Measurements from ENCODE around the gene SGO1. TPM values are rescaled to one million over a fixed set of nuclear protein-coding genes. Genes with fewer than 3 reads are reported as not detected.

SGO1 gene
- total and polyA plus RNA-seq, 4 donors, result 0.44 to 1.0 (median 0.83) TPM

GRCh38 chr3:20128358-20128757, 57.6 kb downstream of the SGO1 start:
- Histone ChIP-seq H3K9ac (ENCODE audit: insufficient read depth in 1 of 2, low read length in 2 of 2) (no peak overlapping the region), H3K27me3 (ENCODE audit: control insufficient read depth in 3 of 3, insufficient read depth in 3 of 3, low read length in 2 of 3) (no peaks in the 10 kb centered on the region), H3K4me3 (no peak overlapping the region), H3K36me3 (ENCODE audit: control insufficient read depth in 4 of 4, insufficient read depth in 4 of 4, low read length in 4 of 4) (peaks cover 12 to 20% (median 14%) of the 10 kb centered on the region in 4 donors), H3K9me3 (ENCODE audit: control insufficient read depth in 4 of 4, insufficient read depth in 3 of 4, low read length in 3 of 4) (no peaks in the 10 kb centered on the region), H3K4me1 (ENCODE audit: control insufficient read depth in 5 of 5, insufficient read depth in 5 of 5, low read length in 5 of 5) (peaks cover 0 to 7% (median 0%) of the 10 kb centered on the region in 5 donors), H3K27ac (ENCODE audit: low read depth in 1 of 2, low read length in 1 of 2) (no peak overlapping the region)
- WGBS, 2 donors, result 81 to 89% methylated on average over 2 of the region's 2 CpGs
- DNase-seq, result no peak
- ATAC-seq (ENCODE audit: insufficient read depth, low FRiP score), result no peak
- no peak for TF ChIP-seq CTCF (IDR thresholded peaks at IDR 0.05; ENCODE audit: control extremely low read depth, extremely low read depth)

- Histone ChIP-seq H3K9ac (ENCODE audit: insufficient read depth in 1 of 2, low read length in 2 of 2) (no peak overlapping the region), H3K27me3 (ENCODE audit: control insufficient read depth in 3 of 3, insufficient read depth in 3 of 3, low read length in 2 of 3) (no peaks in the 10 kb centered on the region), H3K4me3 (no peak overlapping the region), H3K36me3 (ENCODE audit: control insufficient read depth in 4 of 4, insufficient read depth in 4 of 4, low read length in 4 of 4) (peaks cover 16 to 34% (median 20%) of the 10 kb centered on the region in 4 donors), H3K9me3 (ENCODE audit: control insufficient read depth in 4 of 4, insufficient read depth in 3 of 4, low read length in 3 of 4) (no peaks in the 10 kb centered on the region), H3K4me1 (ENCODE audit: control insufficient read depth in 5 of 5, insufficient read depth in 5 of 5, low read length in 5 of 5) (peaks cover 0 to 7% (median 0%) of the 10 kb centered on the region in 5 donors), H3K27ac (ENCODE audit: low read depth in 1 of 2, low read length in 1 of 2) (no peak overlapping the region)
- TF ChIP-seq CTCF (IDR thresholded peaks at IDR 0.05; ENCODE audit: control extremely low read depth, extremely low read depth), result no peak
- WGBS, 2 donors, result 56 to 75% methylated on average over 10 of the region's 10 CpGs
- DNase-seq (peak in 1 of 3 donors; percentile 14), ATAC-seq (ENCODE audit: insufficient read depth, low FRiP score) (no peak)
These were observed 60.1 kb downstream of the SGO1 start for GRCh38 chr3:20125897-20126296.

- 91 to 98% methylated on average over 4 of the region's 4 CpGs for WGBS, 2 donors
- DNase-seq, result no peak
- no peaks in the 10 kb centered on the region for H3K27me3 ChIP-seq (ENCODE audit: control insufficient read depth in 3 of 3, insufficient read depth in 3 of 3, low read length in 2 of 3)
- ATAC-seq (ENCODE audit: insufficient read depth, low FRiP score), result no peak
- H3K4me1 ChIP-seq (ENCODE audit: control insufficient read depth in 5 of 5, insufficient read depth in 5 of 5, low read length in 5 of 5), result peaks cover 0 to 4% (median 0%) of the 10 kb centered on the region in 5 donors
- H3K9me3 ChIP-seq (ENCODE audit: control insufficient read depth in 4 of 4, insufficient read depth in 3 of 4, low read length in 3 of 4), result peaks cover 0 to under 1% (median 0%) of the 10 kb centered on the region in 4 donors
- TF ChIP-seq CTCF (IDR thresholded peaks at IDR 0.05; ENCODE audit: control extremely low read depth, extremely low read depth), result no peak
- no peak overlapping the region for H3K27ac ChIP-seq (ENCODE audit: low read depth in 1 of 2, low read length in 1 of 2)
- H3K36me3 ChIP-seq (ENCODE audit: control insufficient read depth in 4 of 4, insufficient read depth in 4 of 4, low read length in 4 of 4), result peaks cover 17 to 37% (median 23%) of the 10 kb centered on the region in 4 donors
- no peak overlapping the region for H3K4me3 ChIP-seq
- H3K9ac ChIP-seq (ENCODE audit: insufficient read depth in 1 of 2, low read length in 2 of 2), result no peak overlapping the region
These were observed 60.7 kb downstream of the SGO1 start for GRCh38 chr3:20125289-20125688.

- H3K36me3 ChIP-seq (ENCODE audit: control insufficient read depth in 4 of 4, insufficient read depth in 4 of 4, low read length in 4 of 4), result peaks cover 18 to 42% (median 24%) of the 10 kb centered on the region in 4 donors
- DNase-seq, result no peak
- H3K9ac ChIP-seq (ENCODE audit: insufficient read depth in 1 of 2, low read length in 2 of 2), result no peak overlapping the region
- 92 to 95% methylated on average over 2 of the region's 2 CpGs for WGBS, 2 donors
- no peaks in the 10 kb centered on the region for H3K27me3 ChIP-seq (ENCODE audit: control insufficient read depth in 3 of 3, insufficient read depth in 3 of 3, low read length in 2 of 3)
- TF ChIP-seq CTCF (IDR thresholded peaks at IDR 0.05; ENCODE audit: control extremely low read depth, extremely low read depth), result no peak
- H3K9me3 ChIP-seq (ENCODE audit: control insufficient read depth in 4 of 4, insufficient read depth in 3 of 4, low read length in 3 of 4), result peaks cover 0 to 2% (median 0%) of the 10 kb centered on the region in 4 donors
- no peaks in the 10 kb centered on the region for H3K4me1 ChIP-seq (ENCODE audit: control insufficient read depth in 5 of 5, insufficient read depth in 5 of 5, low read length in 5 of 5)
- no peak overlapping the region for H3K27ac ChIP-seq (ENCODE audit: low read depth in 1 of 2, low read length in 1 of 2)
- ATAC-seq (ENCODE audit: insufficient read depth, low FRiP score), result no peak
- no peak overlapping the region for H3K4me3 ChIP-seq
These were observed 62.8 kb downstream of the SGO1 start for GRCh38 chr3:20123131-20123652.

Measured in lung (tissue), 12 donors.